ENCODE results near the gene NSDHL.
"Not testable (repeated sequence)": the region's sequence is repeated elsewhere in the genome, so short reads cannot be mapped to it uniquely, and the experiment has no call there.

NSDHL gene

DNA sequence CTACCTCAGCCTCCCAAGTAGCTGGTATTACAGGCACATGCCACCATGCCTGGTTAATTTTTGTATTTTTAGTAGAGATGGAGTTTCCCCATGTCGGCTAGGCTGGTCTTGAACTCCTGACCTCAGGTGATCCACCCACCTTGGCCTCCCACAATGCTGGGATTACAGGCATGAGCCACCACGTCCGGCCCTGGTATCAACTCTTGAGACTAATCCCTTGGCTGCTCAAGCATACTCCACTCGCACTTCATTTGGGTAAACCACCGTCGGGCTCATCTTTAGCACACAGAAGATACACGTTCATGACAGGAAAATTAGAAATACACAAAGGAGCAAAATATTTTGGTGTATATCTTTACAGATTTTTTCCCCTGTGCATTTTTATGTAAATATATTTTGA lies 79.2 kb downstream of the NSDHL start:
- not testable (repeated sequence) for H3K27ac ChIP-seq (ENCODE audit: low read depth in 2 of 2, low read length in 2 of 2); H3K36me3 ChIP-seq (ENCODE audit: control insufficient read depth in 2 of 2, insufficient read depth in 2 of 2, low read length in 2 of 2); H3K4me3 ChIP-seq (ENCODE audit: low read length in 2 of 2); H3K4me1 ChIP-seq (ENCODE audit: control insufficient read depth in 2 of 2, insufficient read depth in 2 of 2, low read length in 2 of 2); H3K27me3 ChIP-seq (ENCODE audit: control insufficient read depth in 2 of 2, insufficient read depth in 2 of 2, low read length in 2 of 2); H3K9me3 ChIP-seq (ENCODE audit: control insufficient read depth in 2 of 2, low read length in 2 of 2); H3K9ac ChIP-seq (ENCODE audit: low read depth in 1 of 2, low read length in 2 of 2)

DNA sequence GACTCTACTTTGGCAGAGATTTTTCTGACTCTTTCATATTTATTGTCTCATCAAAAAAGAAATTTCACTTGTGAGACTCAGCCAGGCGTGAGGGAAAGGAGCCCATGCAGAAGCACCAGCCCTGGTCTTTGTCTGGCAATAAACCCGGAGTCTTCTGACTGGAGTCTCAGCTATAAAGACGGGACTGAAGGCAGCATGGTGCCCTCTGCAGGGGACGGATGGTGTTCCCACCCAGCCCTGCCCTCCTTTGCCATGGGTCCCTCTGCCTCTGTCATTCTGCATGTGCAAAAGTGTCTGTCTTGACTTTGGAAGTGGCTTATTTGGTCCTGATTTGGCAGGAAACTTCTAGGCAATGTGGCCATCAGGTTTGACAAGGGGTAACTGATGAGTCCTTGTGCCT lies 81.2 kb downstream of the NSDHL start:
- Histone ChIP-seq H3K27me3 (ENCODE audit: control insufficient read depth in 2 of 2, insufficient read depth in 2 of 2, low read length in 2 of 2) (no peaks in the 10 kb centered on the region), H3K9me3 (ENCODE audit: control insufficient read depth in 2 of 2, low read length in 2 of 2) (no peaks in the 10 kb centered on the region), H3K36me3 (ENCODE audit: control insufficient read depth in 2 of 2, insufficient read depth in 2 of 2, low read length in 2 of 2) (no peaks in the 10 kb centered on the region), H3K27ac (ENCODE audit: low read depth in 2 of 2, low read length in 2 of 2) (no peak overlapping the region), H3K9ac (ENCODE audit: low read depth in 1 of 2, low read length in 2 of 2) (no peak overlapping the region), H3K4me1 (ENCODE audit: control insufficient read depth in 2 of 2, insufficient read depth in 2 of 2, low read length in 2 of 2) (peaks cover 0 to 2% of the 10 kb centered on the region in 2 donors), H3K4me3 (ENCODE audit: low read length in 2 of 2) (no peak overlapping the region)

DNA sequence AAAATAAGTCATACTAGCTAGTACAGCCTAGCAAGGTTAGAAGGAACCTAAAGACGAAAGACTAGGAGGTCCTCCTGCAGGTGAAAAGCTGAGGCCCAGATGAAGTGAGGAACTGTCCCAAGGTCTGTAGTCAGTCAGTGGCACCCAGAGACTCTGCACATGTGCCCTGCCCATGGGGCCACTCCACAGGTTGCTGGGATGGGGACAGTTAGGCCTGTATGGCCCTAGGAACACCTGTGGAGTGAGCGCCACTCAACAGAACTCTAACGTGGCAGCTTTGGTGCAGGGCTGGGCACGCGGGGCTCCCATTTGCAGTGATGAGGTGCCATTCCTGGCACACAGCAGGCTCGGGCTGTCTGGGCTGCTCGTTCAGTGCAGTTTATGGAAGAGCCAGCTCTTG lies 81.8 kb downstream of the NSDHL start:
- Histone ChIP-seq H3K4me3 (ENCODE audit: low read length in 2 of 2) (no peak overlapping the region), H3K27ac (ENCODE audit: low read depth in 2 of 2, low read length in 2 of 2) (no peak overlapping the region), H3K27me3 (ENCODE audit: control insufficient read depth in 2 of 2, insufficient read depth in 2 of 2, low read length in 2 of 2) (no peaks in the 10 kb centered on the region), H3K9me3 (ENCODE audit: control insufficient read depth in 2 of 2, low read length in 2 of 2) (no peaks in the 10 kb centered on the region), H3K4me1 (ENCODE audit: control insufficient read depth in 2 of 2, insufficient read depth in 2 of 2, low read length in 2 of 2) (peaks cover 0 to 2% of the 10 kb centered on the region in 2 donors), H3K9ac (ENCODE audit: low read depth in 1 of 2, low read length in 2 of 2) (no peak overlapping the region), H3K36me3 (ENCODE audit: control insufficient read depth in 2 of 2, insufficient read depth in 2 of 2, low read length in 2 of 2) (no peaks in the 10 kb centered on the region)

DNA sequence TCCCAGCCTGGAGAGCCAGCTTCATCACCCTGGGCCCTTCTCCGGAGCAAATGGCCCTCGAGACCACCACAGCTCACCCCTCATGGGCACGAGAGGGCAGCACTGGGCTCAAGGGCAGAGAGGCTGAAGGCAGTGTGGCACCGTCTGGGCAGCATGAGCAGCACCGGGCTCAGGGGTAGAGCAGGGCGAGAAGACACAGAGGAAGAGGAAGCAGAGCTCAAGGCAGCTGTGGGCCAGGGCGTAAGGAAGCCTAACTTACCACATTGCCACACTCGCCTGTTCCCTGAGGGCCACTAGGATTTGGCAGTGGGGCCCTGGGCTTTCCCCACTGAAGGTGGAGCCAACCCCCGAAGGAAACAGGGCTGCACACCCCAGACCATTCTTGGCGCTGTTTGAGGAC lies 82.5 kb downstream of the NSDHL start:
- no peak overlapping the region for H3K27ac ChIP-seq (ENCODE audit: low read depth in 2 of 2, low read length in 2 of 2)
- H3K9ac ChIP-seq (ENCODE audit: low read depth in 1 of 2, low read length in 2 of 2), result no peak overlapping the region
- H3K4me1 ChIP-seq (ENCODE audit: control insufficient read depth in 2 of 2, insufficient read depth in 2 of 2, low read length in 2 of 2), result peaks cover 0 to 2% of the 10 kb centered on the region in 2 donors
- H3K4me3 ChIP-seq (ENCODE audit: low read length in 2 of 2), result no peak overlapping the region
- no peaks in the 10 kb centered on the region for H3K27me3 ChIP-seq (ENCODE audit: control insufficient read depth in 2 of 2, insufficient read depth in 2 of 2, low read length in 2 of 2)
- no peaks in the 10 kb centered on the region for H3K36me3 ChIP-seq (ENCODE audit: control insufficient read depth in 2 of 2, insufficient read depth in 2 of 2, low read length in 2 of 2)
- H3K9me3 ChIP-seq (ENCODE audit: control insufficient read depth in 2 of 2, low read length in 2 of 2), result no peaks in the 10 kb centered on the region

DNA sequence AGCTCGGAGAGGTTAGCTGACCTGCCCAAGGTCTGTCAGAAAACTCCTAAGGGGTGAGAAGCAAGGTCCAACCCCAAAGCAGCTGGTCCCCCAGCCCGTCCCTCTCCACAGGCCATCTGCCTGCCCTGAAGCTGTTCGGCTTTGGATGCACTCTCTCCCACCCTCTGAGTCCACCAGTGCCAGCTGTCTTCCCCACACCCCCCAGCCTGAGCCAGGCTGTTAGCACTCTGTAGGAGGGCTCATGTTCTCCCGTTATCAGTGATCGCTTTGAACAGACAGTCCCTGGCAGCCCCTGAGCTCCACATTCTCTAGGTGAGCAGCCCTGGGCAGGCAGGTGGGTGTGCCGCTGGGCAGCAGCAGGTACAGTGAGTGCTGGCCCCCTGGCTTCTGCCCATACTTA lies 83.0 kb downstream of the NSDHL start:
- no peaks in the 10 kb centered on the region for H3K9me3 ChIP-seq (ENCODE audit: control insufficient read depth in 2 of 2, low read length in 2 of 2)
- no peak overlapping the region for H3K27ac ChIP-seq (ENCODE audit: low read depth in 2 of 2, low read length in 2 of 2)
- H3K4me3 ChIP-seq (ENCODE audit: low read length in 2 of 2), result no peak overlapping the region
- H3K27me3 ChIP-seq (ENCODE audit: control insufficient read depth in 2 of 2, insufficient read depth in 2 of 2, low read length in 2 of 2), result no peaks in the 10 kb centered on the region
- no peaks in the 10 kb centered on the region for H3K36me3 ChIP-seq (ENCODE audit: control insufficient read depth in 2 of 2, insufficient read depth in 2 of 2, low read length in 2 of 2)
- H3K4me1 ChIP-seq (ENCODE audit: control insufficient read depth in 2 of 2, insufficient read depth in 2 of 2, low read length in 2 of 2), result peaks cover 0 to 2% of the 10 kb centered on the region in 2 donors
- H3K9ac ChIP-seq (ENCODE audit: low read depth in 1 of 2, low read length in 2 of 2), result no peak overlapping the region

DNA sequence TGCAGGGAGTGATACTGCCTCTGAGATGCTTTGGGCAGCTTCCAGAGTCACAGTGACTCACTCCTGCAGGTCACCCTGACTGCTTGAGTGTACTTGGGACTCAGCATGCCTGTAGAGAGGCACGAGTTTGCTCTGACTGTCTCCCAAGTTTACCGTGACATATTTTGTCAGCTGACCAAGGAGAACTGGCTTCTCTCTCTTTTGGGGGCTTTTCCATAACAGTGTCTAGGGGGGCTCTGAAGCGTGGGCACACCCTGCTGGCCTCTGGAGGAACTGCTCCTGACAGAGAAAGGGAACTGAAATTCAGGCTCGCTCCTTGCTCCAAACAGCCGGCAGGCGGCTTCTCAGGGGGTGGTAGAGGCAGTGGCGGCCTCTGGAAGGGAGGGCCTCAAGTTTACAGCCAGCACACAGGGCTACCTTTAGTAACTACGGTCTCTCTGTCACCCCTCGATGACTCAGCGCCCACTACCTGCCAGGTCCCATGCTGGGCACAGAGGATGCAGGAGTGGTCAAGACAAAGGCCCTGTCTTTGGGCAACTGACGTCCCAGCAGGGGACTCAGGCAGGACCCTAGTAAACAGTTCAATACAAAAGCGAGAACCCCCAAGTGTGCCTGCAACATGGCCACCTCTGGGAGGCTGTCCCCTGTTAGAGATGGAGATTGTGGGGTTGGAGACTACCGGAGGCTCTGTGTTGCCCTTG lies 84.8 kb downstream of the NSDHL start:
- Histone ChIP-seq H3K27ac (ENCODE audit: low read depth in 2 of 2, low read length in 2 of 2) (no peak overlapping the region), H3K4me3 (ENCODE audit: low read length in 2 of 2) (no peak overlapping the region), H3K9me3 (ENCODE audit: control insufficient read depth in 2 of 2, low read length in 2 of 2) (no peaks in the 10 kb centered on the region), H3K4me1 (ENCODE audit: control insufficient read depth in 2 of 2, insufficient read depth in 2 of 2, low read length in 2 of 2) (peaks cover 0 to 2% of the 10 kb centered on the region in 2 donors), H3K9ac (ENCODE audit: low read depth in 1 of 2, low read length in 2 of 2) (no peak overlapping the region), H3K27me3 (ENCODE audit: control insufficient read depth in 2 of 2, insufficient read depth in 2 of 2, low read length in 2 of 2) (no peaks in the 10 kb centered on the region), H3K36me3 (ENCODE audit: control insufficient read depth in 2 of 2, insufficient read depth in 2 of 2, low read length in 2 of 2) (no peaks in the 10 kb centered on the region)

DNA sequence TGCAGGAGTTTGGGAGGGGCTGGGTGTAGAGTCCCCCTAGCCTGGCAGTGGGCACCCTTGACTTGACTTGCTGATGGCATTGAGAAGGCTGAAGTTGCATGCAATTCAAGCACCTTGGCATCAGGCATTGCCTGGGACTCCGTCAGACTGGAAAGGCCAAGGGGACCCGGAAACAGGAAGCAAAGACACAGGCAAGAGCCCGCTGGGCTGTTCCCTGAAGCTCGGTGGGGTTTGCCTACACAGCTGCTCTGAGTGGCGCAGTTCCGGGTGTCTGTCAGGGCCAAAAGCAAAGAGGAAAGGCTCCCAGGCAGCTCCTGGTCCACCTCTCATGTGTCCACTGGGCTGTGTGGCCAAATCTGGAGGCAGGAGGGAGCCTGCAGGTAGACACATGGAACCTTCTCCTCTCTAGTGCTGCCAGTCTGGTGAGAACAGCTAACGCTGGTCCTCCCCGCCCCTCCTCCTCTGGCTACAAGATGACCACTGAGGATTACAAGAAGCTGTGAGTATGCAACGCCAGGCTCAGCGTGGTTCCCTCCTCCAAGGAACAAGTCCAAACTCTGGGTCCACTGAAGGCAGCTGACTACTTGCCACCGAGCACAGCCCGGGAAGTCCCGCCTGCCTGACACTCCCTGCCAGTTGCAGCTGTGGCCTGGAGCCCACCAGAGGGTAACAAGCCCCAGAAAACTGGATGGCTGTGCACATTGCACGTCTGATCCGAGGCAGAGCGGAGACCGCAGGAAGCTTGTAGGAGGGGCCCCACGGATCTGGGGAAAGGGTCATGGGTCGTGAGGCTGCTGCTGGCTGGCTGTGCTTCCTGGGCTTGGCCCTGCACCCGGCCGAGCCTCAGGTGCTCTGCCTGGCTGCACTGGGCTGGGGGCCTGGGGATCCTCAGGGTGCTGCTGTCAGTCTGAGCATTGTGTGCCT lies 87.1 kb downstream of the NSDHL start:
- H3K27ac ChIP-seq (ENCODE audit: low read depth in 2 of 2, low read length in 2 of 2), result no peak overlapping the region
- no peak overlapping the region for H3K9ac ChIP-seq (ENCODE audit: low read depth in 1 of 2, low read length in 2 of 2)
- peaks cover 0 to 2% of the 10 kb centered on the region in 2 donors for H3K4me1 ChIP-seq (ENCODE audit: control insufficient read depth in 2 of 2, insufficient read depth in 2 of 2, low read length in 2 of 2)
- H3K4me3 ChIP-seq (ENCODE audit: low read length in 2 of 2), result no peak overlapping the region
- H3K27me3 ChIP-seq (ENCODE audit: control insufficient read depth in 2 of 2, insufficient read depth in 2 of 2, low read length in 2 of 2), result no peaks in the 10 kb centered on the region
- no peaks in the 10 kb centered on the region for H3K36me3 ChIP-seq (ENCODE audit: control insufficient read depth in 2 of 2, insufficient read depth in 2 of 2, low read length in 2 of 2)
- no peaks in the 10 kb centered on the region for H3K9me3 ChIP-seq (ENCODE audit: control insufficient read depth in 2 of 2, low read length in 2 of 2)

DNA sequence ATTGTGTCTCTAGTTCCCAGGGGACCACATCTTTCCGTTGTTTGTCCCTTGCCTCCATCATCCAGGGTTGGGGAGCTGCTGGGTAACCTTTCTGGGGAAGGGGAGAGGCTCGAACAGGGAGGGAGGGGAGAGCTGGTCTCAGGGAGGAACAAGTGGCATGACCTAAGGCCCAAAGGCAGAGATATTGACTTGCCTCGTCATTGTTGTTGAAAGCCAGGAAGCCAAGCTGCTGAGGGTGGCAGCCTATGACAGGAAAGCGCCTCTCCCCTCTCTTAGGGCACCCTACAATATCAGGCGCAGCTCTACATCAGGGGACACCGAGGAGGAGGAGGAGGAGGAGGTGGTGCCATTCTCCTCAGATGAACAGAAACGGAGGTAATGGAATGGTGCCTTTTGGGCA lies 87.8 kb downstream of the NSDHL start:
- no peaks in the 10 kb centered on the region for H3K36me3 ChIP-seq (ENCODE audit: control insufficient read depth in 2 of 2, insufficient read depth in 2 of 2, low read length in 2 of 2)

More for the DNA sequence above, 87.8 kb downstream of the NSDHL start:
- H3K4me1 ChIP-seq (ENCODE audit: control insufficient read depth in 2 of 2, insufficient read depth in 2 of 2, low read length in 2 of 2), result peaks cover 0 to 2% of the 10 kb centered on the region in 2 donors
- no peaks in the 10 kb centered on the region for H3K27me3 ChIP-seq (ENCODE audit: control insufficient read depth in 2 of 2, insufficient read depth in 2 of 2, low read length in 2 of 2)
- no peaks in the 10 kb centered on the region for H3K9me3 ChIP-seq (ENCODE audit: control insufficient read depth in 2 of 2, low read length in 2 of 2)
- H3K27ac ChIP-seq (ENCODE audit: low read depth in 2 of 2, low read length in 2 of 2), result no peak overlapping the region
- H3K9ac ChIP-seq (ENCODE audit: low read depth in 1 of 2, low read length in 2 of 2), result no peak overlapping the region
- H3K4me3 ChIP-seq (ENCODE audit: low read length in 2 of 2), result no peak overlapping the region

All from mucosa of rectum (tissue), 2 donors.